ENCODE data around the gene ZBTB4.

ZBTB4 gene

GRCh38 chr17:7419819-7420610 lies 59.4 kb downstream of the ZBTB4 start, which contains the start of gene SPEM1:
TSS of gene SPEM1 (plus strand) at chr17:7420324. CDS start at chr17:7420385, 61 bp downstream.
- no peak for DNase-seq (ENCODE audit: low spot score)

- DNase-seq (ENCODE audit: low spot score), result no peak
Observed at GRCh38 chr17:7418472-7419152, 60.8 kb downstream of the ZBTB4 start.

- DNase-seq (ENCODE audit: low spot score), result no peak
Observed at GRCh38 chr17:7417056-7417655, 62.3 kb downstream of the ZBTB4 start.

GRCh38 chr17:7416323-7416722 lies 63.1 kb downstream of the ZBTB4 start:
- DNase-seq (ENCODE audit: low spot score), result no peak

- DNase-seq (ENCODE audit: low spot score), result no peak
Observed at GRCh38 chr17:7415784-7416183, 63.6 kb downstream of the ZBTB4 start.

- DNase-seq (ENCODE audit: low spot score), result no peak
Observed at GRCh38 chr17:7414837-7415236, 64.6 kb downstream of the ZBTB4 start.

GRCh38 chr17:7413346-7413985 lies 66.0 kb downstream of the ZBTB4 start:
- DNase-seq (ENCODE audit: low spot score), result no peak

- DNase-seq (ENCODE audit: low spot score), result no peak
Observed at GRCh38 chr17:7411427-7411750, 68.0 kb downstream of the ZBTB4 start.

GRCh38 chr17:7410634-7411426 lies 68.6 kb downstream of the ZBTB4 start:
- no peak for DNase-seq (ENCODE audit: low spot score)

- DNase-seq (ENCODE audit: low spot score), result no peak
Observed at GRCh38 chr17:7409716-7410115, 69.7 kb downstream of the ZBTB4 start.

All from activated CD4-positive, alpha-beta T cell treated with anti-CD3 and anti-CD28 coated beads, Interleukin-2, Interleukin-4, amounts not matched to agents 100 ng/mL and 50 ng/mL, durations not matched to agents 16 hours and 8 hours (primary cell).